Endothelial cell (in vitro differentiated cells): ENCODE data around the gene STBD1. TPM values are rescaled to one million over a fixed set of nuclear protein-coding genes. Genes with fewer than 3 reads are reported as not detected.

Source experiments
- DNase-seq: peaks from one replicate; pipeline ENCODE4 v3.0.0; 2021; ENCODE audit warnings: low spot score
- H3K27ac Mint-ChIP-seq: one replicate; pipeline ENCODE4 v1.8.0; 2021; ENCODE audit warnings: mixed read lengths, inconsistent platforms; ENCODE audit not compliant: unreplicated experiment
- H3K27me3 Mint-ChIP-seq: one replicate; pipeline ENCODE4 v1.8.0; 2021; ENCODE audit warnings: mild to moderate bottlenecking, moderate library complexity, mixed read lengths, inconsistent platforms; ENCODE audit not compliant: unreplicated experiment
- H3K36me3 Mint-ChIP-seq: one replicate; pipeline ENCODE4 v1.8.0; 2021; ENCODE audit warnings: mild to moderate bottlenecking, low read depth, mixed read lengths, inconsistent platforms; ENCODE audit not compliant: unreplicated experiment
- H3K4me1 Mint-ChIP-seq: one replicate; pipeline ENCODE4 v1.8.0; 2021; ENCODE audit warnings: mild to moderate bottlenecking, mixed read lengths, inconsistent platforms; ENCODE audit not compliant: unreplicated experiment
- H3K4me3 Mint-ChIP-seq: one replicate; pipeline ENCODE4 v1.8.0; 2021; ENCODE audit warnings: mild to moderate bottlenecking, mixed read lengths, inconsistent platforms; ENCODE audit not compliant: unreplicated experiment
- H3K9me3 Mint-ChIP-seq: one replicate; pipeline ENCODE4 v1.8.0; 2021; ENCODE audit warnings: mixed read lengths, inconsistent platforms; ENCODE audit not compliant: unreplicated experiment
- CTCF ChIP-seq: fragments of 200-600 bp; sonication (generic); IDR thresholded peaks from one replicate; pipeline ENCODE4 v1.5.0; 2021; ENCODE audit warnings: antibody characterized with exemption; ENCODE audit not compliant: unreplicated experiment
- total RNA-seq: library from RNA; stranded (reverse); fragmentation: NEBNext Ultra II Directional; extraction: Animal tissue kit (Norgen Biotek cat#: 25700); gene quantifications from one replicate; pipeline ENCODE4 v1.2.1, GENCODE V29; 2021; ENCODE audit not compliant: unreplicated experiment

The STBD1 gene
- total RNA-seq, 1 donor from 2014 or later = 1.8 TPM

DNA sequence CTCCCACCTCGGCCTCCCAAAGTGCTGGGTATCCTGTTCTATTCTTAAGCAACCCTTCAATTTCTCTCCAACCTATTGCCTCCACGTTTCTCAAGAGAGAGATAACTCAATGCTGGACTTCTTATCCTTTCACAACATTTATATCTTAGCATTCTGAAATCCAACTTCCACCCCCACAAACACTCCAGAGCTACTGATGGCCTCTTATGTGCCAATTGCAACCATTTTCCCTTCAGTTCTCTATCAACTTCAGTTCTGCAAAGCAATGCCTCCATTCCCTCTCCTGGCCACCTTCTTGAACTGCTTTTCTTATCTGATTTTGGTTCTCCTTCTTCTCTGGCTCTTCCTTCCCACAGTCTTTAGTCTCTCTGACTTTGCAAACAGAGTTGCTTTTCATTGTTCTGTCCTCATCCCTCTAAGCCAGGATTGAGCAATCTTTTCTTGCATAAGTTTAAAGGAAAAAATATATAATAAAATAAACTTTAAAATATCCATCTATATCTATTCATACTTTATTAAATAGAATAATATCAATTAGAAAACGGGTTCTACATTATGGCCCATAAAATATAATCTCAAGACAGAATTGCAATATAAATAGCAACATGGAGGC is 3.6 kb upstream of the STBD1 start:
- Mint-ChIP-seq H3K27me3 (peaks cover 4% of the 10 kb centered on the region), H3K4me3 (no peak overlapping the region), H3K36me3 (peaks cover 5% of the 10 kb centered on the region), H3K27ac (no peak overlapping the region), H3K9me3 (no peaks in the 10 kb centered on the region), H3K4me1 (peaks cover 40% of the 10 kb centered on the region)
- TF ChIP-seq CTCF = no peak
- no peak for DNase-seq

GRCh38 chr4:76305033-76305687 is 1.4 kb upstream of the STBD1 start:
- DNase-seq = no peak
- no peak for TF ChIP-seq CTCF
- Mint-ChIP-seq H3K27ac (no peak overlapping the region), H3K4me1 (peaks cover 33% of the 10 kb centered on the region), H3K36me3 (peaks cover 8% of the 10 kb centered on the region), H3K27me3 (peaks cover 6% of the 10 kb centered on the region), H3K9me3 (no peaks in the 10 kb centered on the region), H3K4me3 (peak overlapping the region; percentile 83)

GRCh38 chr4:76306882-76307659 is 538 bp downstream of the STBD1 start:
- no peak for TF ChIP-seq CTCF
- peak overlapping the region; percentile 88 for H3K4me3 Mint-ChIP-seq
- H3K27me3 Mint-ChIP-seq = peaks cover 6% of the 10 kb centered on the region
- H3K4me1 Mint-ChIP-seq = peaks cover 20% of the 10 kb centered on the region
- H3K9me3 Mint-ChIP-seq = no peaks in the 10 kb centered on the region
- peak overlapping the region; percentile 25 for H3K27ac Mint-ChIP-seq
- peak; percentile 47 for DNase-seq
- peaks cover 8% of the 10 kb centered on the region for H3K36me3 Mint-ChIP-seq

- Mint-ChIP-seq H3K27ac (peak overlapping the region; percentile 25), H3K4me3 (peak overlapping the region; percentile 88), H3K36me3 (peaks cover 8% of the 10 kb centered on the region), H3K27me3 (peaks cover 6% of the 10 kb centered on the region), H3K9me3 (no peaks in the 10 kb centered on the region), H3K4me1 (peaks cover 15% of the 10 kb centered on the region)
- TF ChIP-seq CTCF = no peak
- no peak for DNase-seq
These were observed 1.1 kb downstream of the STBD1 start for GRCh38 chr4:76307660-76308014.

DNA sequence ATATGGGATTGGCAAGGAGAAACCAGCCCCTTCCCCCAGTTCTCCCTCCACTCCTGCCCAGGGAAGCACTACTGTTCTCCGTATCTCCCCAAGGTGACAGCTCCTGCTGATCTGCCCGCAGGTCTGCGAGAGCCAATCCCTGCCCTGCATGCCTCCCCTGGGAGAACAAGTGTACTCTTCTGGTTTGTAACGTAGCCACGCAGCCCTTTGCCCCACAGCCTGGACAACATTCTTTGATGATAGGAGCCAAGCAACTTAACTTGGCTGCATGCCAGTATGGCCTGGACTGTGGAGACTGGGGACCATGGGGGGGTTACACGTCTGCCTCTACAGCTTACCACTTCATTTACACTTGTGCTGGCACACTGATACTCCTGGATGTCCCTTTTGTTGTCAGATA is 2.0 kb downstream of the STBD1 start:
- Mint-ChIP-seq H3K27ac (no peak overlapping the region), H3K36me3 (peaks cover 8% of the 10 kb centered on the region), H3K4me3 (peak overlapping the region; percentile 29), H3K4me1 (peaks cover 12% of the 10 kb centered on the region), H3K9me3 (no peaks in the 10 kb centered on the region), H3K27me3 (peaks cover 6% of the 10 kb centered on the region)
- no peak for TF ChIP-seq CTCF
- DNase-seq = no peak
